DLD1 (cell line): ENCODE results near the gene FHIT.
"Not testable (repeated sequence)": the region's sequence is repeated elsewhere in the genome, so short reads cannot be mapped to it uniquely, and the experiment has no call there.

ENCODE experiments used
- in situ Hi-C: cut with HindIII; loops from 2 replicates; pipeline ENCODE4 v1.10.0; 2017; ENCODE audit warnings: low sequenced_read_pairs

Gene FHIT

GRCh38 chr3:60591267-60591666 is 660.0 kb downstream of the FHIT start:
- in situ Hi-C loops = no loop called here

- in situ Hi-C loops = no loop called here
Observed at GRCh38 chr3:60588806-60589205, 662.4 kb downstream of the FHIT start.

- in situ Hi-C loops = no loop called here
Observed at GRCh38 chr3:60585918-60586317, 665.3 kb downstream of the FHIT start.

GRCh38 chr3:60584250-60584649 is 667.0 kb downstream of the FHIT start:
- in situ Hi-C loops = no loop called here

- in situ Hi-C loops = no loop called here
Observed at GRCh38 chr3:60582288-60582687, 669.0 kb downstream of the FHIT start.

DNA sequence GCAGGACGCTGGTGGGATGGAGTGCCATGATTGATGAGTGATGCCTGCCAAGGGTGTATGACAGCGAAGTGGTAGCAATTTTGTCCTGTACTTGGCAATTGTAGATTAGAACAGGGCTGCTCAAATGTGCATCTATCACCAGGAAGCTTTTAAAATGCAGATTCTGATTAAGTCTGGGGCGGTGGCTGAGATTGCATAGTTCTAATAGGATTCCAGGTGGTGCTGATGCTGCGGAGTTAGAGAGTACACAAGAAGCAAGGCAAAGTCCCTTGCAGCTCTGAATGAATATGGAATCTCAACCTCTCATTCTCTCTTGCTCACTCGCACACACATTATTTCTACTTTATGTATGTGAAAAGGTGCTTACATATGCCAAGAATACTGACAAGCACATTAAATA is 670.4 kb downstream of the FHIT start:
- in situ Hi-C loops = no loop called here

- in situ Hi-C loops = no loop called here
Observed at GRCh38 chr3:60579734-60580133, 671.5 kb downstream of the FHIT start.

DNA sequence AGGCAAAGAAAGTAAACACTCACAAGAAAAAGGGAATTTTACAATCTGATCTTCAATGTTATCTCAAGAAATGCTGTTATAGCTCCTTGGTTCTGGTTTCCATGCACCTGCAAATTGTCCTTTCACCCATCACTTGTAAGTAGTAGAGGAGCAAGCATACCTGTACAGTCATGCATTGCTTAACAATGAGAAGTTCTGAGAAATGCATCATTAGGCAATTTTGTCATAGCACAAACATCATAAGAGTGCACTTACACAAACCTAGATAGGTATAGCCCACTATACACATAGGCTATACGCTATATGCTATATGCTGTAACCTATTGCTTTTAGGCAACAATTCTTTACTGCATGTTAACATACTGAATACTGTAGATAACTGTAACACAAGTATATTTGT is 672.3 kb downstream of the FHIT start:
- in situ Hi-C loops = no loop called here

GRCh38 chr3:60577601-60578000 is 673.7 kb downstream of the FHIT start:
- in situ Hi-C loops = no loop called here

DNA sequence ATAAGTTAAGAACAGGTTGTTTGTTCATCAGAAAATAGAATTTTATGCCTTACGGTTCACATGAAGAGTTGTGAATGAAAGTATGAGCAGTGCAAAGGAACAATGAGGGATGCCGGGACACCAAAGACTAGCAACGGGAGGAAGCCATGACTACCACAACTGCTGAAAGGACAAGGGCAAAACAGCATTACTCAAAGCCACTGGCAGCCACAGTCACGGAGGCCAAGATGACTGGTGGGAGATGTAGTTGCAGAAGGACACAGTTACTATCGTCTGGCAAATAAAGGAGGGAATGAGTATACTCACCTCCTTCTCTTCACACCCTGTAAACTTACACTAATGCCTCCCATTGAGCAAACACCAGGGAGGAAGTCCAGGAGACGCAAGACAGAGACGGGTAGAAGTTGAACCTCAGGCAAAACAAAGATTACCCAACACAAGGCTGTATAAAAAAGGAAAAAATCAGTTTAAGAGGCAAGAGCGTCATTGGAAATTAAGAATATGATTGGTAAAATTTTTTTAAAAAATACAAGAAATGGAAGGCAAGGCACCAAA is 675.5 kb downstream of the FHIT start:
- in situ Hi-C loops = no loop called here

DNA sequence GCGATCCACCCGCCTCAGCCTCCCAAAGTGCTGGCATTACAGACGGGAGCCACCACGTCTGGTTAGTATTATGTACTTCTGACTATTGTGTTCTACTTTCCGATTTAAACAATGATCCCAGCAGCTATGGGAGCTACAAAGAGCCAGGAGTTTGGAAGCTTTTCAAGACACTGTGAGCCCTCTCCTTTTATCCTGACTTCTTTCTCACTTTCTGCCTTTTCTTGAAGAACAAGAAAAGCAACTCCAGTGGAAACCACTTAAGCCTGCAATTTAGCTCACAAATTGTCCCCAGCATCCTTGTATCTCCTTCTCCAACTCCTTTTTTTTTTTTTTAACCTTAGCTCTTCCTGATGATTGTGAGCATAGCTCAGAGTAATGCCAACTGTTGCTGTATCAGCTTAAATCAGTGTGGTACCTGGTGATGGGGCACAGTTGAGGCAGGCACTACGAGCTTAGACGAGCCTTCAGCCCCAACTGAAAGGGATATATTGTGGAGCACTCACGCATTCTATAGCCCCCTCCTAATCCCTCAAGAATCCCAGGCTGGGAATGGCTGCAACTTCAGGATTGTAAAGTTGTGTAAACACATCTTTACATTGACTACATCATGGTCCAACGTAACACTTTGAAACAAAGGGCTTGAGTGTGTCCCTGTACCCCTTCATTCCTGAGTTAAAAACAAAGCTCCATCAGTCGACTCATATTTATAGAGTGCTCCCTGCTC is 677.0 kb downstream of the FHIT start:
- in situ Hi-C loops = no loop called here

DNA sequence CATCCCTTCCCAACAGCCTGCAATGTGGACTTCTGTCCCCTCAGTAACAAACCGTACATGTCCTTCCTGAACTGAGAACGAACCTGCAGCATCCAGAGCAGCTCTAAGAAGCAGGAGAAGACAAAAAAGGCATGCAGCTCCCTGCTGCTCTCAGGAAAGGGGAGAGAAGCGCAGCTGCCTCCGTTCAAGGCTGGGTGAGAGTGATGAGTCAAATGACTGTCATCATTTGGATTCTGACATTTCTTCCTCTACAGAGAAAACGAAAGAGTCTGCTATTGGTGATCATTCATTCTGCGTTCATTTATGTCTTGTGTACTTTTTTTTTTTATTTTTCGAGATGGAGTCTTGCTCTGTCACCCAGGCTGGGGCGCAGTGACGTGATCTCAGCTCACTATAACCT is 677.8 kb downstream of the FHIT start:
- in situ Hi-C loops = no loop called here

- in situ Hi-C loops = no loop called here
Observed at GRCh38 chr3:60571511-60571910, 679.7 kb downstream of the FHIT start.

DNA sequence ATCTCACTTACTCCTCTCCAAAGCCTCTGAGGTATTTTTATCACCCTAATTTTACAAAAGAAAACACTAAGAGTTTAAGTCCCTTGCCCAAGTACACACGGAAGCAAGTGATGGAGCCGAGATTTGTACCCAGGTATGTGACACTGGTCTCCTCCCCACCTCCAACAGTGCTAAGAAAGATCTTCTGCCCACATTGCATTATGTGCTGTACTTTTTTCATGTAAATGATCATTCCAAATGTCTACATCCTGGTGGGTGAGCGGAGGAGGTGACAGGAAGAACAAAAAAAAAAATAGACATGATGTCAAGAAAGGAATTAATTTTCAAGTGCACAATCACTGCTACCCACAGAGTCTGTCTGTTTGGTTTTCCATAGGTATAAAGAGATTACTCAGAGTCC is 694.1 kb downstream of the FHIT start:
- in situ Hi-C loops = no loop called here

DNA sequence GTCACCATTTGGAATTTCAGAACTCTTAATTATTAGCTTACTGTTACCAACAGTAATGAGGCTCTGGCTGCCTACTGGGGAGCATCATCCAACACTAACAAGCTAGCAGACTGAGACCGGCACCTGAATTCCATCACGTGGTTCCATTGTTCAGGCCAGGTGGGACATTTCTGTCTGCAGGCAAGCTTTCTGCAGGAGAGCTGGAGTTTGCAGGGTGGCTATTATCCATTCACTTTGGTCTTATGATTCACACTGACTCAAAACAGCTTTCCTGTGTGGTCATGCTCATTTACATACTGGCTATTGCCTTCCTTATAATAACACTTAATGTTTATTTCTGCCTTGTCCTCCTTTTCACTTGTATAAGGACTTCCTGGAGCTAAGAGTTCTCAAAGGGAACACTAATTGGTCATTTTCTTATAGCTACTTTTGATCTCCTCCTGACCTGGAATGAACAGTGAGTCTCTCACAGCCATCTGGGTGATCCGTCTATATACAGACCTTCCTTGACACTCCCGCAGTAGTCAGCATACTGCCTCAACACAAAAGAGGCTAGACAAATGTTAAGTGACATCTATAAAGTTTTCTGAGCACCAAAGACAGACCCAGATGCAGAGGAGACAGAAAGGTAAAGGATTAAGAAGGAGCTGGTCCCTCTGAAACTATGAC is 695.4 kb downstream of the FHIT start:
- in situ Hi-C loops = no loop called here

GRCh38 chr3:60553144-60553543 is 698.1 kb downstream of the FHIT start:
- in situ Hi-C loops = no loop called here

- in situ Hi-C loops = no loop called here
Observed at GRCh38 chr3:60552581-60552980, 698.7 kb downstream of the FHIT start.

GRCh38 chr3:60551455-60552209 is 699.6 kb downstream of the FHIT start:
- in situ Hi-C loops = no loop called here

DNA sequence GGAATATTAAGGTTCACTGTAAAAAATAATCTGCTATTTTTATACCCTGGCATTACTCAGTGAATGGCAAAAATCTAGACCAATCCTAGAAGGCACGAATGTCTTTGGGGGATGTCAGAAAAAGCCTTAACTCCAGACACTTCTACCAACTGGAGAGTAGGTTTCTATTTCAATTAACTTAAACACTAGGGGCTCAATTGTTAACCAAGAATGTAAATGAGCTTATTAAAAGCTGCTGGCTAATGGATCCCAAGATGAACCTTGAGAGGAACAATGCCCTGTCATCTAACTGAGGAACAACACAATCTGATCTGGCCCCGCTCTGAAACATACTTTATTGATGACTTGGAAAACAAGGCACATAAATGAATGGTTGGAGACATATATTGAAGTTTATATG is 701.4 kb downstream of the FHIT start:
- in situ Hi-C loops = no loop called here

- in situ Hi-C loops = no loop called here
Observed at GRCh38 chr3:60542995-60543394, 708.3 kb downstream of the FHIT start.

DNA sequence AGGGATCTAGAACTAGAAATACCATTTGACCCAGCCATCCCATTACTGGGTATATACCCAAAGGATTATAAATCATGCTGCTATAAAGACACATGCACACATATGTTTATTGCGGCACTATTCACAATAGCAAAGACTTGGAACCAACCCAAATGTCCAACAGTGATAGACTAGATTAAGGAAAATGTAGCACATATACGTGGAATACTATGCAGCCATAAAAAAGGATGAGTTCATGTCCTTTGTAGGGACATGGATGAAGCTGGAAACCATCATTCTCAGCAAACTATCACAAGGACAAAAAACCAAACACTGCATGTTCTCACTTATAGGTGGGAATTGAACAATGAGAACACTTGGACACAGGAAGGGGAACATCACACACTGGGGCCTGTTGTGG is 711.9 kb downstream of the FHIT start:
- in situ Hi-C loops = not testable (repeated sequence)

GRCh38 chr3:60536420-60536819 is 714.8 kb downstream of the FHIT start:
- in situ Hi-C loops = no loop called here
